ENCODE measurements around the gene DRG1.
"Not testable (repeated sequence)": the region's sequence is repeated elsewhere in the genome, so short reads cannot be mapped to it uniquely, and the experiment has no call there.

DRG1 gene

GRCh38 chr22:31443516-31443915, 44.1 kb downstream of the DRG1 start:
- no peak for DNase-seq

GRCh38 chr22:31445642-31446041, 46.2 kb downstream of the DRG1 start:
- peak in 1 of 5 experiments; percentile 58 for DNase-seq

- DNase-seq, result peak in 1 of 5 experiments; percentile 8
Measured at GRCh38 chr22:31446208-31446607, 46.8 kb downstream of the DRG1 start.

GRCh38 chr22:31446767-31447166, 47.4 kb downstream of the DRG1 start:
- DNase-seq, result no peak

GRCh38 chr22:31447337-31447736, 47.9 kb downstream of the DRG1 start:
- no peak for DNase-seq

- no peak for DNase-seq
Measured at GRCh38 chr22:31448382-31448781, 49.0 kb downstream of the DRG1 start.

GRCh38 chr22:31449506-31449905, 50.1 kb downstream of the DRG1 start:
- DNase-seq, result no peak

GRCh38 chr22:31451709-31452571, 52.5 kb downstream of the DRG1 start:
- DNase-seq, result peak in 1 of 5 experiments; percentile 52

- no peak for DNase-seq
Measured at GRCh38 chr22:31461699-31462098, 62.3 kb downstream of the DRG1 start.

- no peak for DNase-seq
Measured at GRCh38 chr22:31465307-31465706, 65.9 kb downstream of the DRG1 start.

- no peak for DNase-seq
Measured at GRCh38 chr22:31474743-31475142, 75.3 kb downstream of the DRG1 start.

- no peak for DNase-seq
Measured at GRCh38 chr22:31475800-31476199, 76.4 kb downstream of the DRG1 start.

- no peak for DNase-seq
Measured at GRCh38 chr22:31477329-31477728, 77.9 kb downstream of the DRG1 start.

- no peak for DNase-seq
Measured at GRCh38 chr22:31481129-31481528, 81.7 kb downstream of the DRG1 start.

GRCh38 chr22:31482470-31482869, 83.1 kb downstream of the DRG1 start:
- DNase-seq, result not testable (repeated sequence)

Data from T-helper 2 cell (primary cell).